ENCODE measurements around the gene HSD17B13.

HSD17B13 gene

GRCh38 chr4:87260477-87260876 lies 62.2 kb downstream of the HSD17B13 start:
- DNase-seq, result no peak

DNA sequence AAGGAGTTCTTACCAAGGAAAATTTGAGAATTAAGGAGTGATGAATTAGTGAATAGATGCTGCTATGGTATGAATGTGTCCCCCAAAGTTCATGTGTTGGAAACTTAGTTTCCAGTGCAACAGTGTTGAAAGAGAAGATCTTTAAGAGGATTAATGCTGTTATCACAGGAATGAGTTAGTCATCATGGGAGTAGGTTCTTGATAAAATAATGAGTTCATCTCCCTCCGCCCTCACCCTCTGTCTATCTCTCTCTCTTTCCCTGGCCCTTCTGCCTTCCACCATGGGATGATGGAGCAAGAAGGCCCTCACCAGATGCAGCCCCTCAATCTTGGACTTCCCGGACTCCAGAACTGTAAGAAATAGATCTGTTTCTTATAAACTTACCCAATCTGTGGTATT lies 64.0 kb downstream of the HSD17B13 start:
- DNase-seq, result no peak

- DNase-seq, result no peak
Measured at GRCh38 chr4:87257523-87257922, 65.2 kb downstream of the HSD17B13 start.

DNA sequence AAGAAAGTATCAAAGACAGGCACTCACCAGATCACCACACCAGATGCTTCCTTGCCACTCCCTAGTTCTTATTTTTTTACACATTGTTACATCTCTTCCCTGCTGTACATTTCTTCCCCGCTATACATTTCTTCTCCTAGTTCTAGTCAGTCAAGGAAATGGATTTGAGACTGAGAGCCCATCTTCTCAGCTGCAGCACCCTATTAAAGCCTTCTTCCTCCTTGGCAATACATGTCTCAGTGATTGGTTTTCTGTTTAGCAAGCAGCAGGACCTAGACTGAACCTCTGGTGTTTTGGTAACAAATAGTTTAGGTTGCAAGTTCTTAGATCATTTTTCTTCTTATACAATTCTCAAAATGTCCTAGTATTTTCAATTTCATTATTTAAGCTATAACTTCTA lies 66.9 kb downstream of the HSD17B13 start:
- no peak for DNase-seq

All from CD4-positive, alpha-beta T cell treated with Interleukin-15 for 1 hour (primary cell).